Stomach (tissue), 9 donors: ENCODE measurements around the gene PPP1R1B. TPM values are rescaled to one million over a fixed set of nuclear protein-coding genes. Genes with fewer than 3 reads are reported as not detected.
A peak's percentile ranks its signal among the peaks of the same experiment; 100 is the strongest.

ENCODE experiments used
- DNase-seq, 2 donors: peaks; one replicate each; pipeline versions ENCODE4 v3.0.0 to v3.0.0-alpha.2; 2013 to 2019
- H3K27ac ChIP-seq, 5 donors: fragments of 200-600 bp in 4 of 5; sonication (generic) in 4 of 5; one replicate each; pipeline ENCODE4 v1.5.1; 2013 to 2019; ENCODE audit warnings: mild to moderate bottlenecking in 1 of 5, moderate library complexity in 1 of 5
- H3K27me3 ChIP-seq, 3 donors: fragments of 200-600 bp; sonication (generic); one replicate each; pipeline ENCODE4 v1.5.1; 2017 to 2019; ENCODE audit warnings: mixed run types in 1 of 3
- H3K36me3 ChIP-seq, 4 donors: fragments of 200-600 bp; sonication (generic); 1 replicate in 3 of 4; 2 replicates in 1 of 4; pipeline ENCODE4 v1.5.1; 2016 to 2019
- H3K4me1 ChIP-seq, 4 donors: fragments of 200-600 bp; sonication (generic); one replicate each; pipeline ENCODE4 v1.5.1; 2016 to 2019
- H3K4me3 ChIP-seq, 4 donors: fragments of 200-600 bp; sonication (generic) in 3 of 4; one replicate each; pipeline ENCODE4 v1.5.1; 2016 to 2019; ENCODE audit warnings: mild to moderate bottlenecking in 1 of 4
- H3K9me3 ChIP-seq, 4 donors: fragments of 200-600 bp; sonication (generic); one replicate each; pipeline ENCODE4 v1.5.1; 2016 to 2019
- CTCF ChIP-seq, 7 experiments: fragments of 450-650 bp in 4 of 7; fragments of 200-600 bp in 3 of 7; sonication (generic) in 3 of 7; IDR thresholded peaks; one replicate each; pipeline ENCODE4 v1.5.1; 2016 to 2019; ENCODE audit warnings: antibody characterized with exemption in 7 of 7, control low read depth in 2 of 7, mild to moderate bottlenecking in 1 of 7
- EP300 ChIP-seq: sonication (generic); formaldehyde crosslinking; IDR thresholded peaks from one replicate; pipeline ENCODE4 v1.6.1; 2017; ENCODE audit warnings: antibody characterized with exemption
- POLR2A ChIP-seq, 4 donors: fragments of 450-650 bp; IDR thresholded peaks; one replicate each; pipeline ENCODE4 v1.6.1; 2016; ENCODE audit warnings: antibody characterized with exemption in 4 of 4, control low read depth in 2 of 4, mild to moderate bottlenecking in 1 of 4, moderate library complexity in 1 of 4
- POLR2AphosphoS5 ChIP-seq, 3 donors: sonication (generic); formaldehyde crosslinking; IDR thresholded peaks; one replicate each; pipeline ENCODE4 v1.6.1; 2016; ENCODE audit warnings: antibody characterized with exemption in 3 of 3
- WGBS, 5 donors: extraction: QIAGEN DNeasy Blood & Tissue Kit in 3 of 5; methylation state at CpG; one replicate each; pipeline versions ENCODE4 v1.1.5 to v1.1.7; 2013 to 2018; 5-methylcytosine and 5-hydroxymethylcytosine counted together
- intact Hi-C: fragments of 100-400 bp; cut with DNase I; formaldehyde crosslinking; loops from one replicate; pipeline ENCODE4 v1.15.1; 2023; ENCODE audit warnings: low total_unique reads
- polyA plus RNA-seq, 3 donors: library from polyadenylated mRNA; stranded (reverse); fragments of 200-250 nt; gene quantifications; one replicate each; pipeline ENCODE4 v1.2.3, GENCODE V29; 2013
- total RNA-seq, 5 donors: library from RNA; depleted of rRNA; stranded (reverse); fragments of >200 nt; gene quantifications; one replicate each; pipeline versions ENCODE4 v1.1.0 to v1.2.3, GENCODE V29; 2014 to 2016
- donor health status: healthy with polysubstance abuse.
- donor health status: Bipolar disorder and iron deficiency.
- donor health status: healthy.

The PPP1R1B gene
- total and polyA plus RNA-seq, 8 donors, result 0.58 to 279 (median 10.3) TPM

GRCh38 chr17:39597372-39598046 is 29.2 kb upstream of the PPP1R1B start:
- no peaks in the 10 kb centered on the region for H3K9me3 ChIP-seq
- no peaks in the 10 kb centered on the region for H3K36me3 ChIP-seq
- no peak overlapping the region for H3K4me3 ChIP-seq
- whole genome bisulfite sequencing, 5 donors, result 8 to 13% (median 9%) methylated on average over 22 of the region's 22 CpGs
- H3K4me1 ChIP-seq, result peaks cover 11 to 39% (median 21%) of the 10 kb centered on the region in 4 donors
- intact Hi-C loops, result no loop called here
- peaks cover 35 to 100% (median 86%) of the 10 kb centered on the region in 3 donors for H3K27me3 ChIP-seq
- no peak for DNase-seq
- no peak overlapping the region for H3K27ac ChIP-seq
- TF ChIP-seq CTCF (IDR thresholded peaks at IDR 0.05) (no peak), EP300 (no peak), POLR2AphosphoS5 (IDR thresholded peaks at IDR 0.05) (no peak), POLR2A (IDR thresholded peaks at IDR 0.05) (no peak)

- peaks cover 35 to 100% (median 92%) of the 10 kb centered on the region in 3 donors for H3K27me3 ChIP-seq
- no peak overlapping the region for H3K27ac ChIP-seq
- WGBS, 5 donors, result 8 to 12% (median 10%) methylated on average over 13 of the region's 13 CpGs
- H3K9me3 ChIP-seq, result no peaks in the 10 kb centered on the region
- intact Hi-C loops, result no loop called here
- no peaks in the 10 kb centered on the region for H3K36me3 ChIP-seq
- no peak overlapping the region for H3K4me3 ChIP-seq
- H3K4me1 ChIP-seq, result peaks cover 11 to 39% (median 21%) of the 10 kb centered on the region in 4 donors
- peak in 1 of 2 donors; percentile 45 for DNase-seq
- no peak for TF ChIP-seq POLR2AphosphoS5 (IDR thresholded peaks at IDR 0.05)
- no peak for TF ChIP-seq EP300
- no peak for TF ChIP-seq CTCF (IDR thresholded peaks at IDR 0.05)
- TF ChIP-seq POLR2A (IDR thresholded peaks at IDR 0.05), result no peak
These were observed 28.7 kb upstream of the PPP1R1B start for GRCh38 chr17:39598047-39598481.

- H3K27me3 ChIP-seq, result peaks cover 35 to 100% (median 94%) of the 10 kb centered on the region in 3 donors
- no peak for DNase-seq
- 3 to 11% (median 5%) methylated on average over 15 to 17 of the region's 17 CpGs for WGBS, 5 donors
- no peak overlapping the region for H3K27ac ChIP-seq
- H3K4me3 ChIP-seq, result peak overlapping the region in 1 of 4 donors; percentile 30
- no peaks in the 10 kb centered on the region for H3K9me3 ChIP-seq
- no peaks in the 10 kb centered on the region for H3K36me3 ChIP-seq
- intact Hi-C loops, result no loop called here
- peaks cover 11 to 41% (median 21%) of the 10 kb centered on the region in 4 donors for H3K4me1 ChIP-seq
- TF ChIP-seq EP300 (no peak), POLR2A (IDR thresholded peaks at IDR 0.05) (no peak), POLR2AphosphoS5 (IDR thresholded peaks at IDR 0.05) (no peak), CTCF (IDR thresholded peaks at IDR 0.05) (no peak)
These were observed 28.1 kb upstream of the PPP1R1B start for GRCh38 chr17:39598630-39599003.

- Histone ChIP-seq H3K4me3 (peak overlapping the region in 1 of 4 donors; percentile 30), H3K36me3 (no peaks in the 10 kb centered on the region), H3K9me3 (no peaks in the 10 kb centered on the region), H3K27me3 (peaks cover 38 to 100% (median 96%) of the 10 kb centered on the region in 3 donors), H3K4me1 (peaks cover 11 to 46% (median 26%) of the 10 kb centered on the region in 4 donors), H3K27ac (no peak overlapping the region)
- intact Hi-C loops, result no loop called here
- DNase-seq, result no peak
- no peak for TF ChIP-seq POLR2A (IDR thresholded peaks at IDR 0.05)
- TF ChIP-seq EP300, result no peak
- TF ChIP-seq CTCF (IDR thresholded peaks at IDR 0.05), result no peak
- no peak for TF ChIP-seq POLR2AphosphoS5 (IDR thresholded peaks at IDR 0.05)
- 2 to 8% (median 6%) methylated on average over 29 to 36 of the region's 36 CpGs for WGBS, 5 donors
These were observed 27.6 kb upstream of the PPP1R1B start for GRCh38 chr17:39599004-39599664.
